ENCODE measurements around the gene STUB1. TPM values are rescaled to one million over a fixed set of nuclear protein-coding genes. Genes with fewer than 3 reads are reported as not detected.

STUB1 gene
- polyA plus RNA-seq, 2 of the 4 experiments (the other 2 are of a cell fraction): 60.6 to 93.5 TPM

DNA sequence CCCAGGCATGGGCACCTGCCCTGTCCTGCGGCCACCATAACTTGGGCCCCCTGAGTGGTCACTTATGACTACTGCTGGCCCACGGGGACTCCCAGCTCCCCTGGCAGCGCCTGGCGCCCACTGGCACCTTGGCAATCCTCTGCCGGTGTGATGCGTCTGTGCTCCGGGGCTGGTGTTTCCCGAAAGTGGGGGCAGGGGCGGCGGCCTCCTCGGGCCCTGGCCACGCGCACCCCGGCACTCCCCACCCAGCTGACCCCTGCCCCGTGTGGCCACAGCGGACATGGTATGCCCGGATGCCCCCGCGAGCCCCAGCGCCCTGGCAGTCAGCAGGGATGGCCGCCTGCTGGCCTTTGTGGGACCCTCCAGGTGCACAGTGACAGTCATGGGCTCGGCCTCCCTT is 22.7 kb upstream of the STUB1 start:
- Histone ChIP-seq H3K9me3 (no peaks in the 10 kb centered on the region), H3K4me3 (no peak overlapping the region), H3K4me2 (no peak overlapping the region), H3K27ac (no peak overlapping the region), H3K4me1 (peaks cover 14% of the 10 kb centered on the region)
- ChIA-PET POLR2A (no interaction called here), CTCF (interaction anchor here (0.5 to 13.5 kb wide), 8 partner anchors 11 to 561 kb away, joined by 3 to 105 read pairs (median 3); partner anchors contain the start of gene RHOT2)
- no peak for ATAC-seq
- DNase-seq (ENCODE audit: low read depth in 1 of 2, low spot score in 1 of 2): no peak
- no peak for FAIRE-seq
- TF ChIP-seq, protein P1, sequence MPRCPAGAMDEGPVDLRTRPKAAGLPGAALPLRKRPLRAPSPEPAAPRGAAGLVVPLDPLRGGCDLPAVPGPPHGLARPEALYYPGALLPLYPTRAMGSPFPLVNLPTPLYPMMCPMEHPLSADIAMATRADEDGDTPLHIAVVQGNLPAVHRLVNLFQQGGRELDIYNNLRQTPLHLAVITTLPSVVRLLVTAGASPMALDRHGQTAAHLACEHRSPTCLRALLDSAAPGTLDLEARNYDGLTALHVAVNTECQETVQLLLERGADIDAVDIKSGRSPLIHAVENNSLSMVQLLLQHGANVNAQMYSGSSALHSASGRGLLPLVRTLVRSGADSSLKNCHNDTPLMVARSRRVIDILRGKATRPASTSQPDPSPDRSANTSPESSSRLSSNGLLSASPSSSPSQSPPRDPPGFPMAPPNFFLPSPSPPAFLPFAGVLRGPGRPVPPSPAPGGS (IDR thresholded peaks at IDR 0.05): no peak
- TF ChIP-seq, protein P2, sequence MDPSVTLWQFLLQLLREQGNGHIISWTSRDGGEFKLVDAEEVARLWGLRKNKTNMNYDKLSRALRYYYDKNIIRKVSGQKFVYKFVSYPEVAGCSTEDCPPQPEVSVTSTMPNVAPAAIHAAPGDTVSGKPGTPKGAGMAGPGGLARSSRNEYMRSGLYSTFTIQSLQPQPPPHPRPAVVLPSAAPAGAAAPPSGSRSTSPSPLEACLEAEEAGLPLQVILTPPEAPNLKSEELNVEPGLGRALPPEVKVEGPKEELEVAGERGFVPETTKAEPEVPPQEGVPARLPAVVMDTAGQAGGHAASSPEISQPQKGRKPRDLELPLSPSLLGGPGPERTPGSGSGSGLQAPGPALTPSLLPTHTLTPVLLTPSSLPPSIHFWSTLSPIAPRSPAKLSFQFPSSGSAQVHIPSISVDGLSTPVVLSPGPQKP (IDR thresholded peaks at IDR 0.05; ENCODE audit: low read depth, low read length): no peak
- no peak for TF ChIP-seq NFE2L2 (conservative IDR thresholded peaks at IDR 0.05; ENCODE audit: low read length)
- TF ChIP-seq HEYL (CRISPR knock-in tag; IDR thresholded peaks at IDR 0.05): no peak
- TF ChIP-seq, protein P3, sequence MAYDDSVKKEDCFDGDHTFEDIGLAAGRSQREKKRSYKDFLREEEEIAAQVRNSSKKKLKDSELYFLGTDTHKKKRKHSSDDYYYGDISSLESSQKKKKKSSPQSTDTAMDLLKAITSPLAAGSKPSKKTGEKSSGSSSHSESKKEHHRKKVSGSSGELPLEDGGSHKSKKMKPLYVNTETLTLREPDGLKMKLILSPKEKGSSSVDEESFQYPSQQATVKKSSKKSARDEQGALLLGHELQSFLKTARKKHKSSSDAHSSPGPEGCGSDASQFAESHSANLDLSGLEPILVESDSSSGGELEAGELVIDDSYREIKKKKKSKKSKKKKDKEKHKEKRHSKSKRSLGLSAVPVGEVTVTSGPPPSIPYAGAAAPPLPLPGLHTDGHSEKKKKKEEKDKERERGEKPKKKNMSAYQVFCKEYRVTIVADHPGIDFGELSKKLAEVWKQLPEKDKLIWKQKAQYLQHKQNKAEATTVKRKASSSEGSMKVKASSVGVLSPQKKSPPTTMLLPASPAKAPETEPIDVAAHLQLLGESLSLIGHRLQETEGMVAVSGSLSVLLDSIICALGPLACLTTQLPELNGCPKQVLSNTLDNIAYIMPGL (CRISPR knock-in tag; IDR thresholded peaks at IDR 0.05; ENCODE audit: borderline replicate concordance): no peak
- no peak for TF ChIP-seq NPAS2 (CRISPR knock-in tag; IDR thresholded peaks at IDR 0.05; ENCODE audit: borderline replicate concordance)
- no peak for TF ChIP-seq EHMT2 (IDR thresholded peaks at IDR 0.05; ENCODE audit: low read depth)
- no peak for TF ChIP-seq GATA3 (IDR thresholded peaks at IDR 0.05; ENCODE audit: borderline replicate concordance)
- no peak for TF ChIP-seq POLR2A (IDR thresholded peaks at IDR 0.05; ENCODE audit: low read length)
- TF ChIP-seq RCOR1 (IDR thresholded peaks at IDR 0.05; ENCODE audit: low read depth, low read length): no peak
- TF ChIP-seq HDAC2 (IDR thresholded peaks at IDR 0.05): no peak
- no peak for TF ChIP-seq ESRRA (IDR thresholded peaks at IDR 0.05; ENCODE audit: borderline replicate concordance, low read length)
- TF ChIP-seq BHLHE40 (IDR thresholded peaks at IDR 0.05; ENCODE audit: low read depth, low read length): no peak
- WGBS (ENCODE audit: missing lambda C conversion rate): 85% methylated on average over 13 of the region's 22 CpGs

DNA sequence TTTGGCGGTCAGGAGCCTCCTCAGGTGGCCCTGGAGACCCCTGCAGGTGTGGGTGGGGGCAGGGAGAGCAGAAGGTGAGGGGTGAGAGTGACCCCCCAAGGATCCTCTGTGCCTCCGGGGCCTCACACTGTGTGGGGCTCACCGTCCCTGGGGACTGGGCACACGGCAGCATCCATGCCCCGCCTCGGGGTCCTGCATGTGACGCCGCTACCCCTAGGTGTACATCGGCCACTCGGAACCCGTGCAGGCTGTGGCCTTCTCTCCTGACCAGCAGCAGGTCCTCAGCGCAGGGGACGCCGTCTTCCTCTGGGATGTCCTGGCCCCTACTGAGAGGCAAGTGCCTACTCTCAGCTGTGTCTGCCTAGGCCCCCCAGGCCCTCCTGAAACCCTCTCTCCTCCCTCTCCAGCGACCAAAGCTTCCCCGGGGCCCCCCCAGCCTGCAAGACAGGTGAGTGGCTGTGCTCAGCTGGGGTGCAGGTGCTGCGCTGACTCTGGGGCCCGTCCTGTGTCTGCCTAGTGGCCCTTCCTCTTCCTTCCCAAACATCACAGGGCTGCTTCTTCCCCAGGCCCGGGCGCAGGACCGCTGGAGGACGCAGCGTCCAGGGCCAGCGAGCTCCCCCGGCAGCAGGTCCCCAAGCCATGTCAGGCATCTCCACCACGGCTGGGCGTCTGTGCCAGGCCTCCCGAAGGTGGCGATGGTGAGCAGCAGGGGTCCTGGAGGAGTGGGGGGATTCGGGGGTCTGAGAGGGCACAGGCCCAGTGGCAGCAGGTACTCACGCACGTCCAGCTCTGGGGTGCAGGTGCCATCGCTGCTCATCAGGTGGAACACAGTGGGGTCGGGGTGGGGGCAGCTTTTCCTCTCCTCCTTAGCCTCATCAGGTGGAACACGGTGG is 21.3 kb upstream of the STUB1 start:
- WGBS (ENCODE audit: missing lambda C conversion rate): 87% methylated on average over 32 of the region's 35 CpGs
- Histone ChIP-seq H3K27ac (no peak overlapping the region), H3K4me2 (no peak overlapping the region), H3K4me1 (peaks cover 14% of the 10 kb centered on the region), H3K9me3 (no peaks in the 10 kb centered on the region), H3K4me3 (no peak overlapping the region)
- no peak for ATAC-seq
- DNase-seq (ENCODE audit: low read depth in 1 of 2, low spot score in 1 of 2): no peak
- no peak for FAIRE-seq
- ChIA-PET CTCF (interaction anchor here (0.9 to 13.5 kb wide), 13 partner anchors 9 to 112 kb away, joined by 3 to 105 read pairs (median 6); partner anchors contain the start of genes MCRIP2, METTL26, RHOT2 and WDR90), POLR2A (interaction anchor here (0.9 kb wide), 1 partner anchor 70 kb away, joined by 3 read pairs; no protein-coding TSS in a partner anchor)
- TF ChIP-seq, protein P2 (IDR thresholded peaks at IDR 0.05; ENCODE audit: low read depth, low read length): no peak
- TF ChIP-seq TFCP2L1 (CRISPR knock-in tag; IDR thresholded peaks at IDR 0.05) (no peak), MYC (IDR thresholded peaks at IDR 0.05; ENCODE audit: borderline replicate concordance, low read length) (no peak), RNF2 (IDR thresholded peaks at IDR 0.05; ENCODE audit: borderline replicate concordance, low read depth) (no peak), KDM5A (IDR thresholded peaks at IDR 0.05) (no peak), ESRRA (IDR thresholded peaks at IDR 0.05; ENCODE audit: borderline replicate concordance, low read length) (no peak), BHLHE40 (IDR thresholded peaks at IDR 0.05; ENCODE audit: low read depth, low read length) (no peak), CBX8 (IDR thresholded peaks at IDR 0.05) (no peak), POLR2AphosphoS2 (conservative IDR thresholded peaks at IDR 0.05; ENCODE audit: low read length) (no peak), TP53 (CRISPR knock-in tag; IDR thresholded peaks at IDR 0.05) (no peak), PHF8 (IDR thresholded peaks at IDR 0.05; ENCODE audit: borderline replicate concordance, low read depth) (no peak), MAZ (IDR thresholded peaks at IDR 0.05; ENCODE audit: borderline replicate concordance, low read depth, low read length) (no peak), HOXA7 (CRISPR knock-in tag; IDR thresholded peaks at IDR 0.05) (no peak), NFE2L2 (conservative IDR thresholded peaks at IDR 0.05; ENCODE audit: low read length) (no peak)
- TF ChIP-seq, protein P1 (IDR thresholded peaks at IDR 0.05): no peak
- TF ChIP-seq, protein P4, sequence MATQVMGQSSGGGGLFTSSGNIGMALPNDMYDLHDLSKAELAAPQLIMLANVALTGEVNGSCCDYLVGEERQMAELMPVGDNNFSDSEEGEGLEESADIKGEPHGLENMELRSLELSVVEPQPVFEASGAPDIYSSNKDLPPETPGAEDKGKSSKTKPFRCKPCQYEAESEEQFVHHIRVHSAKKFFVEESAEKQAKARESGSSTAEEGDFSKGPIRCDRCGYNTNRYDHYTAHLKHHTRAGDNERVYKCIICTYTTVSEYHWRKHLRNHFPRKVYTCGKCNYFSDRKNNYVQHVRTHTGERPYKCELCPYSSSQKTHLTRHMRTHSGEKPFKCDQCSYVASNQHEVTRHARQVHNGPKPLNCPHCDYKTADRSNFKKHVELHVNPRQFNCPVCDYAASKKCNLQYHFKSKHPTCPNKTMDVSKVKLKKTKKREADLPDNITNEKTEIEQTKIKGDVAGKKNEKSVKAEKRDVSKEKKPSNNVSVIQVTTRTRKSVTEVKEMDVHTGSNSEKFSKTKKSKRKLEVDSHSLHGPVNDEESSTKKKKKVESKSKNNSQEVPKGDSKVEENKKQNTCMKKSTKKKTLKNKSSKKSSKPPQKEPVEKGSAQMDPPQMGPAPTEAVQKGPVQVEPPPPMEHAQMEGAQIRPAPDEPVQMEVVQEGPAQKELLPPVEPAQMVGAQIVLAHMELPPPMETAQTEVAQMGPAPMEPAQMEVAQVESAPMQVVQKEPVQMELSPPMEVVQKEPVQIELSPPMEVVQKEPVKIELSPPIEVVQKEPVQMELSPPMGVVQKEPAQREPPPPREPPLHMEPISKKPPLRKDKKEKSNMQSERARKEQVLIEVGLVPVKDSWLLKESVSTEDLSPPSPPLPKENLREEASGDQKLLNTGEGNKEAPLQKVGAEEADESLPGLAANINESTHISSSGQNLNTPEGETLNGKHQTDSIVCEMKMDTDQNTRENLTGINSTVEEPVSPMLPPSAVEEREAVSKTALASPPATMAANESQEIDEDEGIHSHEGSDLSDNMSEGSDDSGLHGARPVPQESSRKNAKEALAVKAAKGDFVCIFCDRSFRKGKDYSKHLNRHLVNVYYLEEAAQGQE (IDR thresholded peaks at IDR 0.05): no peak
